Astrocyte (in vitro differentiated cells and primary cell): ENCODE data around the gene MS4A1. TPM values are rescaled to one million over a fixed set of nuclear protein-coding genes. Genes with fewer than 3 reads are reported as not detected.

Experiments
- DNase-seq: peaks from one replicate; pipeline ENCODE4 v3.0.0-alpha.2; 2010; ENCODE audit warnings: low read depth
- FAIRE-seq: peaks from 2 replicates; lab custom pipeline; 2011; peaks lifted over from hg19 to GRCh38; lab: Jason Lieb, UNC
- H2AFZ ChIP-seq: 2 replicates; pipeline ENCODE4 v1.6.0; 2012; ENCODE audit warnings: low read depth, low read length, inconsistent platforms
- H3K27ac ChIP-seq: 2 replicates; pipeline ENCODE4 v1.5.1; 2011; ENCODE audit warnings: low read depth, low read length, inconsistent platforms
- H3K27me3 ChIP-seq: 2 replicates; pipeline ENCODE4 v1.6.0; 2011; ENCODE audit warnings: low read length, inconsistent platforms; ENCODE audit not compliant: insufficient read depth
- H3K36me3 ChIP-seq: 2 replicates; pipeline ENCODE4 v1.5.1; 2011; ENCODE audit warnings: low read length, inconsistent platforms; ENCODE audit not compliant: insufficient read depth
- H3K4me1 ChIP-seq: 2 replicates; pipeline ENCODE4 v1.5.1; 2011; ENCODE audit warnings: low read length, inconsistent platforms; ENCODE audit not compliant: insufficient read depth
- H3K4me2 ChIP-seq: 2 replicates; pipeline ENCODE4 v1.6.0; 2012; ENCODE audit warnings: low read length, inconsistent platforms
- H3K4me3 ChIP-seq: 2 replicates; pipeline ENCODE4 v1.5.1; 2011; ENCODE audit warnings: low read depth, mild to moderate bottlenecking, low read length, inconsistent platforms; ENCODE audit not compliant: insufficient read depth
- H3K79me2 ChIP-seq: 2 replicates; pipeline ENCODE4 v1.6.0; 2012; ENCODE audit warnings: mild to moderate bottlenecking, low read length, inconsistent platforms; ENCODE audit not compliant: insufficient read depth
- H3K9ac ChIP-seq: 2 replicates; pipeline ENCODE4 v1.6.0; 2012; ENCODE audit warnings: mild to moderate bottlenecking, low read length, inconsistent platforms
- H3K9me3 ChIP-seq: 2 replicates; pipeline ENCODE4 v1.5.1; 2012; ENCODE audit warnings: low read depth, mild to moderate bottlenecking, low read length, inconsistent platforms; ENCODE audit not compliant: insufficient read depth
- H4K20me1 ChIP-seq: 2 replicates; pipeline ENCODE4 v1.6.0; 2012; ENCODE audit warnings: low read length, inconsistent platforms; ENCODE audit not compliant: insufficient read depth
- H3K27ac Mint-ChIP-seq: one replicate; pipeline ENCODE4 v1.8.0; 2021; ENCODE audit warnings: mild to moderate bottlenecking, mixed read lengths; ENCODE audit not compliant: unreplicated experiment
- H3K27me3 Mint-ChIP-seq: one replicate; pipeline ENCODE4 v1.8.0; 2021; ENCODE audit warnings: low read depth, mixed read lengths; ENCODE audit not compliant: unreplicated experiment
- H3K36me3 Mint-ChIP-seq: one replicate; pipeline ENCODE4 v1.8.0; 2021; ENCODE audit warnings: low read depth, mixed read lengths; ENCODE audit not compliant: unreplicated experiment
- H3K4me1 Mint-ChIP-seq: one replicate; pipeline ENCODE4 v1.8.0; 2021; ENCODE audit warnings: low read depth, mixed read lengths; ENCODE audit not compliant: unreplicated experiment
- H3K4me3 Mint-ChIP-seq: one replicate; pipeline ENCODE4 v1.8.0; 2021; ENCODE audit warnings: mild to moderate bottlenecking, moderate library complexity, mixed read lengths; ENCODE audit not compliant: unreplicated experiment
- H3K9me3 Mint-ChIP-seq: one replicate; pipeline ENCODE4 v1.8.0; 2021; ENCODE audit warnings: mild to moderate bottlenecking, mixed read lengths; ENCODE audit not compliant: unreplicated experiment
- EZH2 ChIP-seq: IDR thresholded peaks from 2 replicates; pipeline ENCODE4 v1.6.1; 2012; ENCODE audit warnings: mild to moderate bottlenecking, low read length, inconsistent platforms; ENCODE audit not compliant: insufficient read depth
- total RNA-seq: library from RNA; stranded (reverse); gene quantifications from 2 replicates; pipeline ENCODE4 v1.2.1, GENCODE V29; 2021
- TF ChIP-seq, protein P1 (sequence below): IDR thresholded peaks from 2 replicates; pipeline ENCODE4 v1.5.1; 2011; ENCODE audit warnings: low read depth, mild to moderate bottlenecking, inconsistent platforms, low read length, moderate library complexity; ENCODE audit not compliant: insufficient read depth

Gene MS4A1
- total RNA-seq, 1 donor from 2014 or later: not detected

GRCh38 chr11:60454212-60454611 is 1.4 kb upstream of the MS4A1 start:
- H3K9me3 Mint-ChIP-seq: no peaks in the 10 kb centered on the region
- Histone ChIP-seq H3K4me3 (no peak overlapping the region), H3K27ac (no peak overlapping the region), H3K27me3 (no peaks in the 10 kb centered on the region), H3K36me3 (no peaks in the 10 kb centered on the region), H3K4me1 (no peaks in the 10 kb centered on the region), H3K9me3 (no peaks in the 10 kb centered on the region), H3K79me2 (no peaks in the 10 kb centered on the region), H3K4me2 (no peak overlapping the region), H3K9ac (no peak overlapping the region), H4K20me1 (no peaks in the 10 kb centered on the region), H2AFZ (no peak overlapping the region)
- H3K27ac Mint-ChIP-seq: no peak overlapping the region
- H3K27me3 Mint-ChIP-seq: peaks cover 9% of the 10 kb centered on the region
- TF ChIP-seq, protein P1, sequence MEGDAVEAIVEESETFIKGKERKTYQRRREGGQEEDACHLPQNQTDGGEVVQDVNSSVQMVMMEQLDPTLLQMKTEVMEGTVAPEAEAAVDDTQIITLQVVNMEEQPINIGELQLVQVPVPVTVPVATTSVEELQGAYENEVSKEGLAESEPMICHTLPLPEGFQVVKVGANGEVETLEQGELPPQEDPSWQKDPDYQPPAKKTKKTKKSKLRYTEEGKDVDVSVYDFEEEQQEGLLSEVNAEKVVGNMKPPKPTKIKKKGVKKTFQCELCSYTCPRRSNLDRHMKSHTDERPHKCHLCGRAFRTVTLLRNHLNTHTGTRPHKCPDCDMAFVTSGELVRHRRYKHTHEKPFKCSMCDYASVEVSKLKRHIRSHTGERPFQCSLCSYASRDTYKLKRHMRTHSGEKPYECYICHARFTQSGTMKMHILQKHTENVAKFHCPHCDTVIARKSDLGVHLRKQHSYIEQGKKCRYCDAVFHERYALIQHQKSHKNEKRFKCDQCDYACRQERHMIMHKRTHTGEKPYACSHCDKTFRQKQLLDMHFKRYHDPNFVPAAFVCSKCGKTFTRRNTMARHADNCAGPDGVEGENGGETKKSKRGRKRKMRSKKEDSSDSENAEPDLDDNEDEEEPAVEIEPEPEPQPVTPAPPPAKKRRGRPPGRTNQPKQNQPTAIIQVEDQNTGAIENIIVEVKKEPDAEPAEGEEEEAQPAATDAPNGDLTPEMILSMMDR: no peak
- TF ChIP-seq EZH2: no peak
- FAIRE-seq (no peak), DNase-seq (no peak)
- H3K4me1 Mint-ChIP-seq: no peaks in the 10 kb centered on the region
- H3K36me3 Mint-ChIP-seq: no peaks in the 10 kb centered on the region
- H3K4me3 Mint-ChIP-seq: no peak overlapping the region

DNA sequence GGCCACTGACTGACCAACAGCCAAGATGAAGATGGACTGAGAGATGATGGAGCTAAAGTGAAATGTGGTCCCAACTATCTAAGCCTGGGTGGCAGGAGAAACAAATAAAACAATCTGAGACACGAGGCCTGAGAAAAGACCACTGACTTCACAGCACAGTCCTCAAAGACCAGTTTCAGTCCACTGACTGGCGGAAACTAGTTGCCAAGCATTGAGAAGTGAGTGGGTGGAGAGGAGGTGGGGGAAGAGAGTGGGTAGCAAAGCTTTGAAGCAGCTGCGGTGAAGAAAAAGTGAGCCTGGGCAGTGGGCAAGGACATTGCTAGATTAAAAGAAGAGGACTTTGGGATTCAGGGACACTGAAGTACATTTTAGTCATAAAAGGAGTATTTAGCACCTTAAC is 1.9 kb downstream of the MS4A1 start:
- Histone ChIP-seq H3K4me1 (no peaks in the 10 kb centered on the region), H4K20me1 (no peaks in the 10 kb centered on the region), H3K4me3 (no peak overlapping the region), H3K9ac (no peak overlapping the region), H3K9me3 (no peaks in the 10 kb centered on the region), H2AFZ (no peak overlapping the region), H3K79me2 (no peaks in the 10 kb centered on the region), H3K36me3 (no peaks in the 10 kb centered on the region), H3K27ac (no peak overlapping the region), H3K4me2 (no peak overlapping the region), H3K27me3 (no peaks in the 10 kb centered on the region)
- DNase-seq (no peak), FAIRE-seq (no peak)
- Mint-ChIP-seq H3K36me3 (no peaks in the 10 kb centered on the region), H3K4me1 (no peaks in the 10 kb centered on the region), H3K9me3 (no peaks in the 10 kb centered on the region), H3K27me3 (peaks cover 9% of the 10 kb centered on the region), H3K27ac (no peak overlapping the region), H3K4me3 (no peak overlapping the region)
- TF ChIP-seq EZH2: no peak
- TF ChIP-seq, protein P1: no peak

GRCh38 chr11:60459345-60459744 is 3.7 kb downstream of the MS4A1 start:
- FAIRE-seq: no peak
- TF ChIP-seq, protein P1: no peak
- no peak for TF ChIP-seq EZH2

More at GRCh38 chr11:60459345-60459744, 3.7 kb downstream of the MS4A1 start:
- H3K4me3 ChIP-seq: no peak overlapping the region
- H3K36me3 ChIP-seq: no peaks in the 10 kb centered on the region
- H3K9me3 ChIP-seq: no peaks in the 10 kb centered on the region
- no peaks in the 10 kb centered on the region for H3K4me1 ChIP-seq
- no peaks in the 10 kb centered on the region for H3K27me3 ChIP-seq
- H3K4me1 Mint-ChIP-seq: no peaks in the 10 kb centered on the region
- peaks cover 19% of the 10 kb centered on the region for H3K27me3 Mint-ChIP-seq
- no peak overlapping the region for H3K9ac ChIP-seq
- no peak overlapping the region for H2AFZ ChIP-seq
- H3K27ac Mint-ChIP-seq: no peak overlapping the region
- no peaks in the 10 kb centered on the region for H3K9me3 Mint-ChIP-seq
- DNase-seq: no peak
- no peak overlapping the region for H3K4me2 ChIP-seq
- no peaks in the 10 kb centered on the region for H3K36me3 Mint-ChIP-seq
- no peaks in the 10 kb centered on the region for H4K20me1 ChIP-seq
- H3K79me2 ChIP-seq: no peaks in the 10 kb centered on the region
- no peak overlapping the region for H3K27ac ChIP-seq
- no peak overlapping the region for H3K4me3 Mint-ChIP-seq
